Thoracic aorta (tissue), 2 donors: ENCODE measurements around the gene CFAP58. TPM values are rescaled to one million over a fixed set of nuclear protein-coding genes. Genes with fewer than 3 reads are reported as not detected.

Experiments used
- ATAC-seq: fragments of 150-250 bp; one replicate; pipeline ENCODE4 v1.8.0; 2017; ENCODE audit warnings: low read depth; ENCODE audit not compliant: insufficient number of reproducible peaks, low FRiP score
- DNase-seq: peaks from one replicate; pipeline ENCODE4 v3.0.0-alpha.2; 2020; ENCODE audit warnings: low spot score
- H3K27ac ChIP-seq, 2 donors: fragments of 200-600 bp; sonication (generic); 1 replicate in 1 of 2; 2 replicates in 1 of 2; pipeline ENCODE4 v1.5.1; 2016; ENCODE audit warnings: mild to moderate bottlenecking in 2 of 2, moderate library complexity in 2 of 2
- H3K27me3 ChIP-seq: fragments of 200-600 bp; sonication (generic); replicated peaks from 2 replicates; pipeline ENCODE4 v1.6.0; 2016; ENCODE audit warnings: mild to moderate bottlenecking; ENCODE audit not compliant: insufficient read depth
- H3K36me3 ChIP-seq: fragments of 200-600 bp; sonication (generic); one replicate; pipeline ENCODE4 v1.5.1; 2016
- H3K4me1 ChIP-seq, 2 donors: fragments of 200-600 bp; sonication (generic); 1 replicate in 1 of 2; 2 replicates in 1 of 2; pipeline versions ENCODE4 v1.5.1 to v1.6.0; 2016; ENCODE audit warnings: low read depth in 2 of 2, mild to moderate bottlenecking in 1 of 2; ENCODE audit not compliant: control insufficient read depth in 1 of 2
- H3K4me3 ChIP-seq: fragments of 200-600 bp; sonication (generic); 2 replicates; pipeline ENCODE4 v1.5.1; 2016; ENCODE audit warnings: mild to moderate bottlenecking
- H3K9me3 ChIP-seq: fragments of 200-600 bp; sonication (generic); 2 replicates; pipeline ENCODE4 v1.5.1; 2016
- CTCF ChIP-seq: fragments of 200-600 bp; sonication (generic); IDR thresholded peaks from one replicate; pipeline ENCODE4 v1.5.1; 2019; ENCODE audit warnings: antibody characterized with exemption
- total RNA-seq, 2 donors: library from RNA; depleted of rRNA; stranded (reverse); fragments of >200 nt; gene quantifications; one replicate each; pipeline versions ENCODE4 v1.1.0 to v1.2.3, GENCODE V29; 2016

CFAP58 gene
- total RNA-seq, 2 donors from 2014 or later: 0.35 to 0.68 TPM

- H3K27me3 ChIP-seq: no peaks in the 10 kb centered on the region
- TF ChIP-seq CTCF: no peak
- H3K9me3 ChIP-seq: no peaks in the 10 kb centered on the region
- peaks cover 85 to 100% of the 10 kb centered on the region in 2 donors for H3K4me1 ChIP-seq
- peak overlapping the region; percentile 52 for H3K4me3 ChIP-seq
- no peak for DNase-seq
- no peaks in the 10 kb centered on the region for H3K36me3 ChIP-seq
- peak overlapping the region; percentile 77 to 86 for H3K27ac ChIP-seq
- ATAC-seq: no peak
These were observed 23.2 kb upstream of the CFAP58 start for GRCh38 chr10:104330168-104331110.

DNA sequence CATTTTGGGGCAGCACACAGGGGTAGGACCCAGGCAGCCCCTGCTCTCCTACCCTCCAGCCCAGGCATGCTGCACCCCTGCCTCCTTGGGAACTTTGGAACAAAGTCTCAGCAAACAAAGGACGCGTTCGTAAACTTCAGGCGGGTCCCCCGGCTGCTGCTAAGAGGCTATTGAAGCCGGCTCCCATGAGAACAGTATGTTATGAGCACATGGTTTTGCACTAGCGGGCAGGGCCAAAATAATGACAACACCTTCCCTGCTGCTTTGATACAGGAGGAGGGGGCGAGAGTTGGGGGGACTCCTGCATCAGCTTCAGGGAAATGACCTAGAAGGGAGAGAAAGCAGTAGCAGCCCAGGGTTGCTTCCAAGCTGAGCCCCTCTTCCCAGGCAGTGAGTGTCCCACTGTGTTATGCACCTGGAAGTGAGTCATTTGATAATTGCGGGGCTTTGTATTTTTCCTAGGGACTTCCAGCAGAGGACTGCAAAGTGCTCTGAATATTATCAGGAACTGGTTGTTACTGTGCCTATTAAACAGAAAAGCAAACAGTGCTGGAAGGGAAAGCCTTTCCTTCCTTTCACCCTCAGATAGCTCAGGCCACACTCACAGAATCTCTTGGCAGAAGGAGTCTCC lies 22.3 kb upstream of the CFAP58 start:
- ATAC-seq: no peak
- Histone ChIP-seq H3K9me3 (no peaks in the 10 kb centered on the region), H3K27ac (peak overlapping the region; percentile 77 to 86), H3K4me3 (peak overlapping the region; percentile 52), H3K27me3 (no peaks in the 10 kb centered on the region), H3K4me1 (peaks cover 84 to 100% of the 10 kb centered on the region in 2 donors), H3K36me3 (no peaks in the 10 kb centered on the region)
- TF ChIP-seq CTCF: no peak
- DNase-seq: no peak

DNA sequence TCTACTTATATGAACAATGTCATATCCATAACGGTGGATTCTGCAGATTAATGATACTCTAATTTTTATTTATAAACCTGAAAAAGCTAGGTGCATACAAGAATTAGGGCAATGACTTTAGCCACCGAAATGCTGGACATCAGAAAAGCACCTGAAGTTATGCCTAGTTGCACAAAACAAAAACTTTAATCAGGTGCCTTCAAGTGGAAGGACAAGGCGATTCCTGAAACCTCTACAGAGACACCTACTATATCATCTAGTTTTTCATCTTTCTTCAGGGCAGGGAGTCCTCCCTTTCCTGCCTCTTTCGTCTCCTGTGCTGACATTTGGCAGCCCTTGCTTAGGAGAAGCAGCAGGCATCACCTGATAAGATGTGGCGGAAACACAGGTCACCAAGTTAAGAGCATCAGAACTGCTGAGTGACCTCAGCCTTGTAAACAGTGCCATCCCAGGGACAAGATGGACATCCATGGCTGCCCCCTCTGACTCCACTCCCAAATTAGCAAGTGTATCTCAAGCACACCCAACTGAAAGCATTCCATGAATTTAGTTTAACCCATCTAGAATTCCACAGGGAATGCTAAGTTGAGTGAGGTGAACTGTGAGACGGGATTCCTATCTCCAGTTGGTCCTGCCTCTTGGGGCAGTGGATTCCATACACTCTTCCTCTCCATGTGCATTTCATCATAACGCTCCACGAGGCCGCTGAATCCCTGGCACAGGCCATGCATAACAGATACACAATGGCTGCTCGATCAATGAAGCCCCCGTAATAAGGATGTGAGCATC lies 21.2 kb upstream of the CFAP58 start:
- no peak for DNase-seq
- ATAC-seq: no peak

GRCh38 chr10:104333032-104333727 lies 20.5 kb upstream of the CFAP58 start:
- no peaks in the 10 kb centered on the region for H3K27me3 ChIP-seq
- DNase-seq (no peak), ATAC-seq (no peak)
- H3K4me1 ChIP-seq: peaks cover 67 to 86% of the 10 kb centered on the region in 2 donors
- peak overlapping the region; percentile 77 to 86 for H3K27ac ChIP-seq
- H3K4me3 ChIP-seq: no peak overlapping the region
- no peaks in the 10 kb centered on the region for H3K36me3 ChIP-seq
- TF ChIP-seq CTCF: no peak
- H3K9me3 ChIP-seq: no peaks in the 10 kb centered on the region

More for the DNA sequence above, 21.2 kb upstream of the CFAP58 start:
- no peaks in the 10 kb centered on the region for H3K36me3 ChIP-seq
- peaks cover 75 to 93% of the 10 kb centered on the region in 2 donors for H3K4me1 ChIP-seq
- H3K27me3 ChIP-seq: no peaks in the 10 kb centered on the region
- TF ChIP-seq CTCF: no peak
- no peaks in the 10 kb centered on the region for H3K9me3 ChIP-seq
- peak overlapping the region; percentile 77 to 86 for H3K27ac ChIP-seq
- H3K4me3 ChIP-seq: no peak overlapping the region
